ENCODE measurements around the gene GABRA1.

The GABRA1 gene

GRCh38 chr5:161847941-161848391 lies at the start of gene GABRA1:
Gene GABRA1, plus strand, starts transcription at chr5:161848120. Its CDS starts 2,691 bp downstream, at chr5:161850811.
- no peak within 1 kb of the TSS for H3K4me3 ChIP-seq (ENCODE audit: low read depth, low read length)
- no peak for TF ChIP-seq POLR2A (IDR thresholded peaks at IDR 0.05; ENCODE audit: extremely low read depth, insufficient read length)
- TF ChIP-seq MAX (IDR thresholded peaks at IDR 0.05; ENCODE audit: low read depth, low read length) = no peak
- no peak for TF ChIP-seq CTCF (IDR thresholded peaks at IDR 0.05; ENCODE audit: low read depth, low read length)
- TF ChIP-seq MYC (IDR thresholded peaks at IDR 0.05; ENCODE audit: low read depth, low read length) = no peak
- DNase-seq (ENCODE audit: low read depth) = no peak

- no peak for TF ChIP-seq MYC (IDR thresholded peaks at IDR 0.05; ENCODE audit: low read depth, low read length)
- TF ChIP-seq CTCF (IDR thresholded peaks at IDR 0.05; ENCODE audit: low read depth, low read length) = no peak
- H3K4me3 ChIP-seq (ENCODE audit: low read depth, low read length) = no peak overlapping the region
- no peak for DNase-seq (ENCODE audit: low read depth)
Observed at GRCh38 chr5:161799316-161799715, 48.6 kb upstream of the GABRA1 start.

GRCh38 chr5:161804263-161804662 lies 43.7 kb upstream of the GABRA1 start:
- DNase-seq (ENCODE audit: low read depth) = no peak
- TF ChIP-seq MAX (IDR thresholded peaks at IDR 0.05; ENCODE audit: low read depth, low read length) (no peak), POLR2A (IDR thresholded peaks at IDR 0.05; ENCODE audit: extremely low read depth, insufficient read length) (no peak), MYC (IDR thresholded peaks at IDR 0.05; ENCODE audit: low read depth, low read length) (no peak), CTCF (IDR thresholded peaks at IDR 0.05; ENCODE audit: low read depth, low read length) (no peak)
- no peak overlapping the region for H3K4me3 ChIP-seq (ENCODE audit: low read depth, low read length)

- peak; percentile 36 for DNase-seq (ENCODE audit: low read depth)
- H3K4me3 ChIP-seq (ENCODE audit: low read depth, low read length) = no peak overlapping the region
- no peak for TF ChIP-seq MYC (IDR thresholded peaks at IDR 0.05; ENCODE audit: low read depth, low read length)
- no peak for TF ChIP-seq POLR2A (IDR thresholded peaks at IDR 0.05; ENCODE audit: extremely low read depth, insufficient read length)
- TF ChIP-seq CTCF (IDR thresholded peaks at IDR 0.05; ENCODE audit: low read depth, low read length) = no peak
- no peak for TF ChIP-seq MAX (IDR thresholded peaks at IDR 0.05; ENCODE audit: low read depth, low read length)
Observed at GRCh38 chr5:161846746-161847145, 1.2 kb upstream of the GABRA1 start.

GRCh38 chr5:161847447-161847846 lies 473 bp upstream of the GABRA1 start:
- TF ChIP-seq POLR2A (IDR thresholded peaks at IDR 0.05; ENCODE audit: extremely low read depth, insufficient read length) (no peak), CTCF (IDR thresholded peaks at IDR 0.05; ENCODE audit: low read depth, low read length) (no peak)
- H3K4me3 ChIP-seq (ENCODE audit: low read depth, low read length) = no peak overlapping the region
- no peak for DNase-seq (ENCODE audit: low read depth)

- TF ChIP-seq CTCF (IDR thresholded peaks at IDR 0.05; ENCODE audit: low read depth, low read length) (no peak), MAX (IDR thresholded peaks at IDR 0.05; ENCODE audit: low read depth, low read length) (no peak)
- DNase-seq (ENCODE audit: low read depth) = no peak
- no peak overlapping the region for H3K4me3 ChIP-seq (ENCODE audit: low read depth, low read length)
Observed at GRCh38 chr5:161850491-161850890, 2.6 kb downstream of the GABRA1 start.
